Esophagus squamous epithelium (tissue), 4 donors: ENCODE data around the gene L3MBTL3.

Experiments used
- POLR2A ChIP-seq, 4 donors: fragments of 450-650 bp; IDR thresholded peaks; one replicate each; pipeline ENCODE4 v1.6.1; 2017; ENCODE audit warnings: antibody characterized with exemption in 4 of 4, mild to moderate bottlenecking in 4 of 4, moderate library complexity in 3 of 4
- TF ChIP-seq, protein P1 (sequence below), 6 experiments: fragments of 450-650 bp in 4 of 6; fragments of 200-600 bp in 2 of 6; sonication (generic) in 2 of 6; IDR thresholded peaks; one replicate each; pipeline ENCODE4 v1.5.1; 2016 to 2019; ENCODE audit warnings: antibody characterized with exemption in 6 of 6, mild to moderate bottlenecking in 4 of 6, moderate library complexity in 4 of 6

DNA sequence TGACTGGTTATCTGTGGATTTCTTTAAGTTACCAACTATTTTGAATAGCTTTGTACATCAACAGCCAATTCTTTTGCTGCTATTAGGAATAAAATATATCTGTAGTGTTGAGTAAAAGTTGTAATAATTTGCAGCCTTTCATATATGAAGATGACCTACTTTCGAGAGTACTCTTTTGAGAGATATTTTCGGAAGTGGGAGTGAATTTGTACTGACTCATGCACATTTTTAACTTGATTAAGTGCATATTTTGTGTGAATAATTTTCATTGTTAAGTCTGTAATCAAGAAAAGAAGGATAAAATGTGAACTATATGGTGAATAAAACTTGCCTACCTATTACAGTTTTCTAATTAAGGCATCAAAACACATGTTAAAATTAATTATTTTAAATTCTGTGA is 51.9 kb downstream of the L3MBTL3 start:
- TF ChIP-seq, protein P1, sequence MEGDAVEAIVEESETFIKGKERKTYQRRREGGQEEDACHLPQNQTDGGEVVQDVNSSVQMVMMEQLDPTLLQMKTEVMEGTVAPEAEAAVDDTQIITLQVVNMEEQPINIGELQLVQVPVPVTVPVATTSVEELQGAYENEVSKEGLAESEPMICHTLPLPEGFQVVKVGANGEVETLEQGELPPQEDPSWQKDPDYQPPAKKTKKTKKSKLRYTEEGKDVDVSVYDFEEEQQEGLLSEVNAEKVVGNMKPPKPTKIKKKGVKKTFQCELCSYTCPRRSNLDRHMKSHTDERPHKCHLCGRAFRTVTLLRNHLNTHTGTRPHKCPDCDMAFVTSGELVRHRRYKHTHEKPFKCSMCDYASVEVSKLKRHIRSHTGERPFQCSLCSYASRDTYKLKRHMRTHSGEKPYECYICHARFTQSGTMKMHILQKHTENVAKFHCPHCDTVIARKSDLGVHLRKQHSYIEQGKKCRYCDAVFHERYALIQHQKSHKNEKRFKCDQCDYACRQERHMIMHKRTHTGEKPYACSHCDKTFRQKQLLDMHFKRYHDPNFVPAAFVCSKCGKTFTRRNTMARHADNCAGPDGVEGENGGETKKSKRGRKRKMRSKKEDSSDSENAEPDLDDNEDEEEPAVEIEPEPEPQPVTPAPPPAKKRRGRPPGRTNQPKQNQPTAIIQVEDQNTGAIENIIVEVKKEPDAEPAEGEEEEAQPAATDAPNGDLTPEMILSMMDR (IDR thresholded peaks at IDR 0.05): no peak
- TF ChIP-seq POLR2A (IDR thresholded peaks at IDR 0.05): no peak
